DND-41 (cell line): ENCODE results near the gene EBF4.

ENCODE experiments used
- ATAC-seq: fragments of 200-7000 bp; cut with Tn5 transposase; 3 replicates; pipeline ENCODE4 v1.9.1; 2021; ENCODE audit warnings: low read depth; ENCODE audit not compliant: insufficient read depth
- DNase-seq: peaks from one replicate; pipeline ENCODE4 v3.0.0-alpha.2; 2020
- H2AFZ ChIP-seq: 2 replicates; pipeline ENCODE4 v1.6.0; 2012; ENCODE audit warnings: low read depth, low read length
- H3K27ac ChIP-seq: 2 replicates; pipeline ENCODE4 v1.5.1; 2012; ENCODE audit warnings: low read length, inconsistent platforms
- H3K27me3 ChIP-seq: fragments of 200-600 bp; sonication (generic); 2 replicates; pipeline ENCODE4 v1.6.0; 2012; ENCODE audit warnings: low read length, mild to moderate bottlenecking, inconsistent platforms; ENCODE audit not compliant: insufficient read depth, poor library complexity
- H3K36me3 ChIP-seq: 2 replicates; pipeline ENCODE4 v1.5.1; 2012; ENCODE audit warnings: low read length, inconsistent platforms; ENCODE audit not compliant: insufficient read depth
- H3K4me1 ChIP-seq: 2 replicates; pipeline ENCODE4 v1.5.1; 2012; ENCODE audit warnings: mild to moderate bottlenecking, low read length; ENCODE audit not compliant: insufficient read depth
- H3K4me2 ChIP-seq: 2 replicates; pipeline ENCODE4 v1.6.0; 2012; ENCODE audit warnings: mild to moderate bottlenecking, moderate library complexity, low read length, inconsistent platforms; ENCODE audit not compliant: insufficient read depth
- H3K4me3 ChIP-seq, 2 experiments: fragments of 200-600 bp in 1 of 2; shearing (Covaris generic) in 1 of 2; 2 replicates each; pipeline ENCODE4 v1.5.1; 2012 to 2016; ENCODE audit warnings: inconsistent platforms in 2 of 2, low read length in 2 of 2, mild to moderate bottlenecking in 2 of 2, low read depth in 1 of 2, moderate library complexity in 1 of 2
- H3K79me2 ChIP-seq: 2 replicates; pipeline ENCODE4 v1.6.0; 2012; ENCODE audit warnings: low read length, inconsistent platforms; ENCODE audit not compliant: insufficient read depth
- H3K9ac ChIP-seq: 2 replicates; pipeline ENCODE4 v1.6.0; 2012; ENCODE audit warnings: low read depth, mild to moderate bottlenecking, inconsistent platforms, low read length, moderate library complexity
- H3K9me3 ChIP-seq: 2 replicates; pipeline ENCODE4 v1.5.1; 2012; ENCODE audit warnings: low read length, moderate library complexity, mild to moderate bottlenecking, inconsistent platforms; ENCODE audit not compliant: insufficient read depth, severe bottlenecking
- H4K20me1 ChIP-seq: 2 replicates; pipeline ENCODE4 v1.6.0; 2012; ENCODE audit warnings: low read length; ENCODE audit not compliant: insufficient read depth
- EZH2 ChIP-seq: IDR thresholded peaks from 3 replicates; pipeline ENCODE4 v1.6.1; 2012; ENCODE audit warnings: borderline replicate concordance, low read depth, mild to moderate bottlenecking, moderate library complexity, low read length, inconsistent platforms; ENCODE audit not compliant: severe bottlenecking
- TF ChIP-seq, protein P1 (sequence below): IDR thresholded peaks from 2 replicates; pipeline ENCODE4 v1.5.1; 2012; ENCODE audit warnings: borderline replicate concordance, low read length, moderate library complexity, mild to moderate bottlenecking; ENCODE audit not compliant: poor library complexity, severe bottlenecking; ENCODE audit errors: extremely low read depth

The EBF4 gene

DNA sequence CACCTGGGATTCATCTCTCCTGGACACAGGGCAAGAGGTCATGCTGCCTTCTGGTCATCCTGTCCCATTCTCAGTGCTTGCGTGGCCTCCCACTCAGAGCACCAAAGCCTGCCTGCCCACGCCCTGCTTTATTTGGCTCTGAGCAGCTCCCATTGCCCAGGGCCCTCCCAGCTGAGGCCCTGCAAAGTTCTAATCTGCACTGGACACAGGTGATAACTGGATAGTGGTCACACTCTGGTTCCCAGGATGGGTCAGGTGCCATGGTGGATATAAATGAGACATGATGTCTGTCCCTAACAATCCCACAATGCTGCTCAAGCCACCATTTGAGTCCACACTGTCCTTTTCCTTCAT is 68.3 kb downstream of the EBF4 start:
- H3K79me2 ChIP-seq = no peaks in the 10 kb centered on the region
- TF ChIP-seq, protein P1, sequence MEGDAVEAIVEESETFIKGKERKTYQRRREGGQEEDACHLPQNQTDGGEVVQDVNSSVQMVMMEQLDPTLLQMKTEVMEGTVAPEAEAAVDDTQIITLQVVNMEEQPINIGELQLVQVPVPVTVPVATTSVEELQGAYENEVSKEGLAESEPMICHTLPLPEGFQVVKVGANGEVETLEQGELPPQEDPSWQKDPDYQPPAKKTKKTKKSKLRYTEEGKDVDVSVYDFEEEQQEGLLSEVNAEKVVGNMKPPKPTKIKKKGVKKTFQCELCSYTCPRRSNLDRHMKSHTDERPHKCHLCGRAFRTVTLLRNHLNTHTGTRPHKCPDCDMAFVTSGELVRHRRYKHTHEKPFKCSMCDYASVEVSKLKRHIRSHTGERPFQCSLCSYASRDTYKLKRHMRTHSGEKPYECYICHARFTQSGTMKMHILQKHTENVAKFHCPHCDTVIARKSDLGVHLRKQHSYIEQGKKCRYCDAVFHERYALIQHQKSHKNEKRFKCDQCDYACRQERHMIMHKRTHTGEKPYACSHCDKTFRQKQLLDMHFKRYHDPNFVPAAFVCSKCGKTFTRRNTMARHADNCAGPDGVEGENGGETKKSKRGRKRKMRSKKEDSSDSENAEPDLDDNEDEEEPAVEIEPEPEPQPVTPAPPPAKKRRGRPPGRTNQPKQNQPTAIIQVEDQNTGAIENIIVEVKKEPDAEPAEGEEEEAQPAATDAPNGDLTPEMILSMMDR = no peak
- no peak for TF ChIP-seq EZH2
- H4K20me1 ChIP-seq = peaks cover 12% of the 10 kb centered on the region; the same call in 1 of the 2 replicates
- no peaks in the 10 kb centered on the region for H3K36me3 ChIP-seq
- H3K27me3 ChIP-seq = peaks cover 6% of the 10 kb centered on the region
- no peak overlapping the region for H3K4me2 ChIP-seq
- no peak overlapping the region for H2AFZ ChIP-seq
- no peak overlapping the region for H3K27ac ChIP-seq
- no peaks in the 10 kb centered on the region for H3K9me3 ChIP-seq
- no peak overlapping the region for H3K4me3 ChIP-seq
- no peaks in the 10 kb centered on the region for H3K4me1 ChIP-seq
- DNase-seq (no peak), ATAC-seq (no peak)
- no peak overlapping the region for H3K9ac ChIP-seq

GRCh38 chr20:2761885-2762284 is 69.3 kb downstream of the EBF4 start:
- Histone ChIP-seq H3K36me3 (no peaks in the 10 kb centered on the region), H2AFZ (no peak overlapping the region), H3K4me1 (no peaks in the 10 kb centered on the region), H3K27me3 (peaks cover 6% of the 10 kb centered on the region), H3K9me3 (no peaks in the 10 kb centered on the region), H4K20me1 (0 out of 2 replicates have a peak, but pooled peaks cover 8% of the 10 kb centered on the region), H3K4me3 (no peak overlapping the region), H3K9ac (no peak overlapping the region), H3K79me2 (no peaks in the 10 kb centered on the region), H3K4me2 (no peak overlapping the region), H3K27ac (no peak overlapping the region)
- ATAC-seq = no peak
- no peak for TF ChIP-seq EZH2
- TF ChIP-seq, protein P1 = no peak
- no peak for DNase-seq

DNA sequence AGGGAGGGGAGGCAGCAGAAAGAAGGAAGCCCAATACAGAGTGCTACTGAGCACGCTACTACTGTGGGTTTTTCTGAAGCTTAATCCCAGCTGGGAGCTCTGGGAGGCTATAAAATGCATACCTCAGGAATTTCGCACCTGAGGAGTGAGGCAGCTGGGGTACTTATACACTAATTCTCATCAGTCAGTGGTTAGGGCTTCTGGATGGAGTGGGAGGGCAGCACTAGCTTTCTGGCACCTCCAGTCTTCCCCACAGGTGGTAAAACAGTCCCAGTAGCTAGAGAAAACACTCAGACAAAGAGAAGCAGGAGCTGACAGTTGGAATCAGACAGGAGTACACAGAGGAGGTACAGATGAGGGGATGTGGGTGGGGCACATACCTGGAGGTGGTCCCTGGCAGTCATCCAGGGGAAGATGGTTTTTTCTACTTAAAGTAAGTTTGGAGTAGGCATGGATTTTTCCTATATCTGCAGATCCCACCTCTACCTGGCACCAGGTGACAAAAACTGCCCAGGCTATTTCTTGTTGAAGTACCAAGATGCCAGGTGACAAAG is 70.1 kb downstream of the EBF4 start:
- Histone ChIP-seq H3K27ac (no peak overlapping the region), H3K4me2 (no peak overlapping the region), H3K4me3 (no peak overlapping the region), H3K9me3 (no peaks in the 10 kb centered on the region), H3K27me3 (peaks cover 13% of the 10 kb centered on the region), H3K4me1 (no peaks in the 10 kb centered on the region), H3K36me3 (no peaks in the 10 kb centered on the region), H2AFZ (no peak overlapping the region), H3K79me2 (no peaks in the 10 kb centered on the region), H3K9ac (no peak overlapping the region), H4K20me1 (peaks cover 10% of the 10 kb centered on the region)
- ATAC-seq (no peak), DNase-seq (no peak)
- TF ChIP-seq, protein P1 = no peak
- no peak for TF ChIP-seq EZH2

DNA sequence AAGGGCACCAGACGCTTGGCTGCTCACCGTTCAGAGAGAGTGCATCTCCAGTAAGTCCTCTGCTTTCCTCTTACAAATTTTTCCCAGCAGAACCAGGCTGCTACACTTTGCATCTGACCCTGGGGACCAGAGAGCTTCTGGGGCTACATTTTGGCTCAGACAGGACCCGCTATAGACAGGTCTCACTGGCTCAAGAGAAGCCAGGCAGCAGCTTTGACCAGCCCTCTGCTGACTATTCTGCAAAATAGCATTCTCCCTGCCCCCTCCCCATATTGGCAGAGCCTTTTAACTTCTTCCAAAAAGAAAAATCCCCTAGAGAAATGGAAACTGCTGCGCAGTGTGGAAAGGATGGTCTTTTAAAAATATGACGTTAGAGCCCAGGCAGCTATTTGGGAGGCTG is 70.6 kb downstream of the EBF4 start:
- H4K20me1 ChIP-seq = peaks cover 11% of the 10 kb centered on the region
- H3K27me3 ChIP-seq = peaks cover 16% of the 10 kb centered on the region
- ATAC-seq (no peak), DNase-seq (no peak)
- H3K9ac ChIP-seq = no peak overlapping the region
- H3K9me3 ChIP-seq = no peaks in the 10 kb centered on the region
- H3K4me1 ChIP-seq = no peaks in the 10 kb centered on the region
- no peak overlapping the region for H3K27ac ChIP-seq
- no peak for TF ChIP-seq EZH2
- TF ChIP-seq, protein P1 = no peak
- H3K36me3 ChIP-seq = no peaks in the 10 kb centered on the region
- no peak overlapping the region for H3K4me3 ChIP-seq
- H3K79me2 ChIP-seq = no peaks in the 10 kb centered on the region
- no peak overlapping the region for H3K4me2 ChIP-seq
- H2AFZ ChIP-seq = no peak overlapping the region
